Measurements from ENCODE around the gene GABARAPL1.
"Not testable (repeated sequence)": the region's sequence is repeated elsewhere in the genome, so short reads cannot be mapped to it uniquely, and the experiment has no call there.

GABARAPL1 gene

DNA sequence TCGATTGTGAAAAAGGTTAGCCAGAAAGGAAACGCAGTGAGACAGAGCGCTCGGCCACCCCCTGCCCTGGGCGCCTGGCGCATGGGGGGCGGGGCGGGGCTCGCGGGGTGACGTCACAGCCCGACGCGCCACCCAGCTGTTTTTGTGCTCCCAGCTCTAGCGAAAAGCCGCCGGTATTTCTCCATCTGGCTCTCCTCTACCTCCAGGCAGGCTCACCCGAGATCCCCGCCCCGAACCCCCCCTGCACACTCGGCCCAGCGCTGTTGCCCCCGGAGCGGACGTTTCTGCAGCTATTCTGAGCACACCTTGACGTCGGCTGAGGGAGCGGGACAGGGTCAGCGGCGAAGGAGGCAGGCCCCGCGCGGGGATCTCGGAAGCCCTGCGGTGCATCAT, at the start of gene GABARAPL1:
Gene GABARAPL1 (plus strand): TSS at position 139 of the 393 bp plus-strand sequence. CDS start 253 bp downstream, at position 392.
- DNase-seq: peak; percentile 71

DNA sequence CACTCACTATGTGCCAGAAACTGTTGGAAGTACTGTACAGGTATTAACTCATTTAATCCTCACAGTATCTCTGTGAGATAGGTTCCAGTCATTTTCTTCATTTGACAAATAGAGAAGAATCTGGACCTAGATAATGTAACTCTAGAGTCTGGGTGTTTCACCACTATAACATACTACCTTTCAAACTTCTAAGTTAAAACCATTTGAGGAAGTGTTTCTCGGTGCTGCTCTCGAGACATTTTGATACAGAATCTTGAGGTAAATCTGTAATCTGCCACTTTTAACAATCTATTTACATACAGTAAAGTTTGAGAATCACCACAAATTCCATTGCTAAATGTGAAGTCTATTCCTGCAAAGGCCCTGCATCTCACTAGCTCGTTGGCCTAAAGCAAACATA, 49.6 kb upstream of the GABARAPL1 start:
- no peak for DNase-seq

- DNase-seq: no peak
Observed at GRCh38 chr12:10165421-10165820, 47.3 kb upstream of the GABARAPL1 start.

GRCh38 chr12:10167599-10167998, 45.1 kb upstream of the GABARAPL1 start:
- DNase-seq: no peak

GRCh38 chr12:10169104-10169503, 43.6 kb upstream of the GABARAPL1 start:
- no peak for DNase-seq

GRCh38 chr12:10170216-10170615, 42.5 kb upstream of the GABARAPL1 start:
- no peak for DNase-seq

DNA sequence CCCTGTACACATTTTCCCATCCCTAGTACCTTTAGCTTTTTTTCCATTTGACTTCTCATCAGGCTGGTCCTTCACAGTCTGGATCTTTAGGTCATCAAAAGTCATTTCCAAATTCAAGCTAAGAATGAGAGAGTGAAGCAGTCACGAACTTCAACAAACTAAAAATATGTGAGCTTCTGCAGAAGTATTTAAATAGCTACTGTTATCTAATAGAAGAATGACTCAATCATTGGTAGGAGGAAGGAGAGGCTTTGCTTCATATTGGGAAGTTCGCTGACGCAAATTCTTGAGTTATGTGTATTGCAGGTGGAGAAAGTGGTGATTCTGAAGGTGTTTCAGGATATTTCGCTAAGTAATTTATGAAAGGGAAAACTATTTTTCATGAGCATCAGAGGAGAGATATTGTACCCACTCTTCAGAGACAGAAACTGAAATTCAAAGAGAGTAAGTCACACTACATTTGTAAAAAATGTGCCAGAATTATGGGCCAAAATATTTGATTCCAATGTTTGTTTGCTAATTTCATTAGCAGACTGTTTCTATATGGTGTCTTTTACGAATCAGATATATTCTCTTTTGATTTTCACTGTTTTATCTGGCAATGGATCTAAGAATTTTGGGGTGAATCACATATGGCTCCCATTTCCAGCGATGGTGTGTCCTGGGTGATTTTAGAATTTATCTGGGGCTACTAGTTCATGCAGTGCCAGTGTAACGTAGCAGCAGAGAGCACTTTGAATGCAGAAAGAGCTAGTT, 40.5 kb upstream of the GABARAPL1 start, which contains the start of gene OLR1:
Gene OLR1 (minus strand): TSS at position 160 of the 756 bp plus-strand sequence. CDS start 55 bp downstream, at position 105.
- no peak for DNase-seq

DNA sequence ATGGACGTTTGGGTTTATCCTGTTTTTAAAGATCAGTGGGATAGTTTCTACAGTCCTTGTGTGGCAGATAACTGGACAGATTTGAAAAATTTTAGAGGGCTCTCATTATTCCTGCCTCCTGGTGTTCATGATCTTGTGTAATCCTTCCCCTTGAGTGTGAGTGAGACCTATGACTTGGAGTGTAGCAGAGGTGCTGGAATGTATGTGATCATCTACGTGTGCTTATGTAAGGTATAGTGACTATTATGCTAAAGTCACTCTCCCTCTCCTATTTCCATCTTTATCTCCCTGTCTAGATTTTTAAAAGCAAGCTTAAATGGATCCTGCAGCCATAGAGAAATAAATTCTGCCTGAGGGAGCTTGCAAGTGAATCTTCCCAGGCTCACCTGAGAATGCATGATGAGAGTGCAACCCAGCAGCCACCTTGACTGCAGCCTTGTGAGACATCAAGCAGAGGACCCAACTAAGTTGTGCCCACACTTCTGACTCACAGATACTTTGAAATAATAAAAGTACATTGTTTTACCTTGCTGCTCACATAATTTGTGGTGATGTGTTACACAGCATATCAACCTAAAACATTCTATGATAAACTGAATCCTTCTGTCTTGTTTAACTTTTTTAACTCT, 37.6 kb upstream of the GABARAPL1 start:
- no peak for DNase-seq

- no peak for DNase-seq
Observed at GRCh38 chr12:10175846-10176636, 36.6 kb upstream of the GABARAPL1 start.

- DNase-seq: no peak
Observed at GRCh38 chr12:10178821-10179220, 33.9 kb upstream of the GABARAPL1 start, which contains the start of gene TMEM52B. Gene TMEM52B, plus strand, starts transcription at chr12:10179032. Its CDS starts 543 bp downstream, at chr12:10179575.

DNA sequence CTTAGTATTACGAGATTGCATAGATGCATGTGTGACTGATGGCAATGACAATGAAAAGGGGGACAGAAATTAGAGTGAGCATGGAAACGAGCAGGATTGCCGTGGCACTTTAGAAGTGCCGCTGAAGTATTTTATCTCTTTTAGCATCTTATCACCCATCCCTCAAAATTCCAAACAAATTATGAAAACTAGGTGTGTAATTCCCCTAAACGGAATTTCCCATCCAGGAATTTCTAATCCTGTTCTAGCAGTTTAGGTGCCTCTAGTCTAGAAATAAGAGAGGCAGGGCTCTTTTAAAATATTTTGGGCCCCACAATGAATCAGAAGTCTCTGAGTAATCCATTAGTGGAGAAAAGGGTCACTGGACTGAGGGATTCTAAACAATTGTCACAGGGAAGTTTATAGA, 32.9 kb upstream of the GABARAPL1 start:
- no peak for DNase-seq

DNA sequence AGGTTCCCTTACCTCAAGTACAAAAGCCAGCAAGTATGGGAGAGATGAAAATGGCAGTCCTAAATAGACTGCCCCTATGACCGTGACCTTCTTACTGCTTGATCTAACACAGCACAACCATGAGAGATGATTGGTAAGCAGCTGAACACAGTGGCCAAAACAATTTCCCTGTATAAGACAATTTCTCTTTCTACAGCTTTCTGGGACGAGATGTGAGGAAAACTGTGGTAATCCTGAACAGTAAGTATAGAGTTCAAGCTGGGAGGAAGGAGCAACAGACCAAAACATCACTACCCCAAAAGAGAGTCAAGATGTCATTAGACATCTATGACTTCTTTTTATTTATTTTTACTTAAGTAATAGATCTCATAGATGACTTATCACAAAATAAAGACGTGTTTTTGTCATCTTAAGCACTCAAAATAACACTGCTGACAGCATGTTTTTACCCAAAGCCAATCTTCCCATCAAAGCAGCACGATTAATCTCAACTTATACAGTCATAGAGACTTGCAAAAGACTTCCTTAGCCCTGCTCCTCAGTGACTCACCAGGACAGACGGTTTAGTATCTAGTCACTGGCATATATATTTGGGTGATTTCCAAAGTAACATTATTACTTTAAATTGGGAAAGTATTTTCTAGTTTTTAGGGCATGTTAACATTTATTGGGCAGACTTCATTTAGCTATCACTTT, 30.2 kb upstream of the GABARAPL1 start:
- DNase-seq: no peak

- DNase-seq: no peak
Observed at GRCh38 chr12:10184261-10184843, 28.3 kb upstream of the GABARAPL1 start.

DNA sequence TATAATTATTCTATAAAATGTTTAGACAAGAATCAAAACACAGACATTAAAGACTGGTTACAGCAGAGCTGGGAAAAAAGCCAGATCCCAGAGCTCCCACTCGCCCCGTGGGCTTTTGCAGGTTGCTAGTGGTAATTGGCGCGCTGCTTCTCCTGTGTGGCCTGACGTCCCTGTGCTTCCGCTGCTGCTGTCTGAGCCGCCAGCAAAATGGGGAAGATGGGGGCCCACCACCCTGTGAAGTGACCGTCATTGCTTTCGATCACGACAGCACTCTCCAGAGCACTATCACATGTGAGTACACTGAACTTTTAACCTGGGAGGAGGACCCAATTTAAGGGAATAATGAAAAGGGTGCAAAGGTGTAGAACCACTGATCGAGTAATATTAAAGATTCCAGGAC, 26.4 kb upstream of the GABARAPL1 start:
- no peak for DNase-seq

GRCh38 chr12:10186958-10187357, 25.7 kb upstream of the GABARAPL1 start:
- DNase-seq: not testable (repeated sequence)

DNA sequence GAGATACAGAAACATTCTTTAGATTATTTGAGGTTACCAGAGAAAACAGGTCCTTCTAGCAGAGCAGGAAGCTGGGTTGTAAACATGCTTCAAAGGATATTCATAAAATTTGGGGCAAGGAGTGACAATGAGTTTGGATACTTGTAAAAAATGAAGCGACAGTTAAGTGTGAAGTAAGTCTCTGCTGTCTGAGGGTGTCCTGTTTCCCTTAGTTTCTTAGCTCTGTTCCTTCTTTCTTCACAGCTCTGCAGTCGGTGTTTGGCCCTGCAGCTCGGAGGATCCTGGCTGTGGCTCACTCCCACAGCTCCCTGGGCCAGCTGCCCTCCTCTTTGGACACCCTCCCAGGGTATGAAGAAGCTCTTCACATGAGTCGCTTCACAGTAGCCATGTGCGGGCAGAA, 23.0 kb upstream of the GABARAPL1 start:
- no peak for DNase-seq

- DNase-seq: peak; percentile 36
Observed at GRCh38 chr12:10190558-10191388, 21.9 kb upstream of the GABARAPL1 start.

- no peak for DNase-seq
Observed at GRCh38 chr12:10191865-10192264, 20.8 kb upstream of the GABARAPL1 start.

GRCh38 chr12:10194160-10194670, 18.5 kb upstream of the GABARAPL1 start:
- DNase-seq: no peak

DNA sequence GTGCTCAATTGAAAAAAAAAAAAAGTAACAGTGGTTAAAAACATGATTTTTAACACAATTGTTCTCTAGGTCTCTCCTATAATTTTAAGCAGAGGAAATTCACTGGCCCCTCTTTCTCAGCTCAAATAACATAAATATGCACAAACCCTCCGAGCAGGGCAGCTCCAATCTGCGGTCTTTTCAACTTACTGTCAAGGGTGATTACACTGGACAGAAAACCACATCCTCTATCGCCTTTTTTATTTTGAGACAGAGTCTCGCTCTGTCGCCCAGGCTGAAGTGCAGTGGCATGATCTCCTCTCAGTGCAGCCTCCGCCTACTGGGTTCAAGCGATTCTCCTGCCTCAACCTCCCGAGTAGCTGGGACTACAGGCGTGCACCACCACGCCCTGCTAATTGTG, 16.5 kb upstream of the GABARAPL1 start:
- no peak for DNase-seq

DNA sequence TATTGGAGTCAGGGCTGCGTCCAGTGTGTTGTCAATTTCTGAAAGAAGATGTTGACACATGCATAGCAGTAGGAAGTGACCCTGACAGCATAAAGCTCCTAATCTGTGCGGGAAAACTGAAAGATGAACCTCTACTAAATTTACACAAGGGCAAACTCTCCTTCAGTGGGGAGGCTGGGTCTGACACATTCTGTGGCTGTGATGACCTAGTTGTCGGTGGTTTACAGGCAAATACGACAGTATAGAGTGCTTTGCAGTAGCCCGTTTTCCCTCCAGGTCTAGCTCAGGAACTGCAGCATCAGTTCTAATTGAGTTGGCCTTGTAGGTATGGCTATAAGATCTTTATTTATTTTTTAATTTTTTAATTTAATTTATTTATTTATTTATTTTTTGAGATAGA, 14.8 kb upstream of the GABARAPL1 start:
- DNase-seq: no peak

Measured in stimulated activated CD4-positive, alpha-beta T cell treated with anti-CD3 and anti-CD28 coated beads, Interleukin-1b, Interleukin-23, amount 100 ng/mL, for 48 hours (primary cell).